HG03354 (cell line): Measurements from ENCODE around the gene DYNLL1.
"Not testable (repeated sequence)": the region's sequence is repeated elsewhere in the genome, so short reads cannot be mapped to it uniquely, and the experiment has no call there.

Experiments
- ATAC-seq: cut with Tn5 transposase; IDR thresholded peaks from one replicate; pipeline ENCODE4 v1.9.1; 2021; ENCODE audit warnings: mild to moderate bottlenecking; ENCODE audit not compliant: unreplicated experiment, poor library complexity, severe bottlenecking

Gene DYNLL1

GRCh38 chr12:120500581-120500980, 4.7 kb downstream of the DYNLL1 start:
- no peak for ATAC-seq

GRCh38 chr12:120504587-120504986, 8.7 kb downstream of the DYNLL1 start:
- no peak for ATAC-seq

GRCh38 chr12:120508537-120508936, 12.6 kb downstream of the DYNLL1 start:
- ATAC-seq = no peak

- no peak for ATAC-seq
Measured at GRCh38 chr12:120514002-120514401, 18.1 kb downstream of the DYNLL1 start.

GRCh38 chr12:120515496-120515895, 19.6 kb downstream of the DYNLL1 start:
- no peak for ATAC-seq

GRCh38 chr12:120519324-120519723, 23.4 kb downstream of the DYNLL1 start:
- ATAC-seq = not testable (repeated sequence)

- ATAC-seq = no peak
Measured at GRCh38 chr12:120522568-120522967, 26.7 kb downstream of the DYNLL1 start.

- peak; percentile 87 for ATAC-seq
Measured at GRCh38 chr12:120528861-120529525, 33.1 kb downstream of the DYNLL1 start, which contains the start of gene COQ5. Gene COQ5, minus strand, starts transcription at chr12:120529158. Its CDS starts 17 bp downstream, at chr12:120529141.

GRCh38 chr12:120529641-120530417, 33.9 kb downstream of the DYNLL1 start:
- ATAC-seq = no peak

GRCh38 chr12:120530418-120530761, 34.5 kb downstream of the DYNLL1 start:
- ATAC-seq = not testable (repeated sequence)

GRCh38 chr12:120532701-120533238, 36.9 kb downstream of the DYNLL1 start:
- ATAC-seq = no peak

- ATAC-seq = peak; percentile 71
Measured at GRCh38 chr12:120534203-120534702, 38.3 kb downstream of the DYNLL1 start, which contains the start of gene RNF10. Gene RNF10, plus strand, starts transcription at chr12:120534356. Its CDS starts 456 bp downstream, at chr12:120534812.

GRCh38 chr12:120534703-120535655, 39.1 kb downstream of the DYNLL1 start:
- ATAC-seq = peak; percentile 63

GRCh38 chr12:120536064-120536791, 40.3 kb downstream of the DYNLL1 start:
- ATAC-seq = no peak

- no peak for ATAC-seq
Measured at GRCh38 chr12:120537856-120538220, 41.9 kb downstream of the DYNLL1 start.

GRCh38 chr12:120538281-120539156, 42.6 kb downstream of the DYNLL1 start:
- ATAC-seq = no peak

- no peak for ATAC-seq
Measured at GRCh38 chr12:120539303-120539702, 43.4 kb downstream of the DYNLL1 start.

- no peak for ATAC-seq
Measured at GRCh38 chr12:120540445-120540844, 44.5 kb downstream of the DYNLL1 start.
